Endodermal cell (in vitro differentiated cells): ENCODE data around the gene SPECC1. TPM values are rescaled to one million over a fixed set of nuclear protein-coding genes. Genes with fewer than 3 reads are reported as not detected.

Experiments
- DNase-seq: peaks from one replicate; pipeline ENCODE4 v3.0.0-alpha.2; 2017
- H3K27ac ChIP-seq: 2 replicates; pipeline ENCODE4 v1.5.1; 2013; ENCODE audit warnings: mild to moderate bottlenecking, low read depth, low read length, moderate library complexity
- H3K27me3 ChIP-seq: 2 replicates; pipeline ENCODE4 v1.6.1; 2013; ENCODE audit warnings: mild to moderate bottlenecking, low read length, moderate library complexity; ENCODE audit not compliant: insufficient read depth, control insufficient read depth, poor library complexity, severe bottlenecking
- H3K36me3 ChIP-seq: 2 replicates; pipeline ENCODE4 v1.7.0; 2013; ENCODE audit warnings: mild to moderate bottlenecking, low read length, moderate library complexity; ENCODE audit not compliant: control insufficient read depth, insufficient read depth
- H3K4me1 ChIP-seq: one replicate; pipeline ENCODE4 v1.7.0; 2013; ENCODE audit warnings: low read length; ENCODE audit not compliant: control insufficient read depth, insufficient read depth
- H3K4me3 ChIP-seq: 2 replicates; pipeline ENCODE4 v1.5.1; 2013; ENCODE audit warnings: mild to moderate bottlenecking, low read length, moderate library complexity
- H3K9ac ChIP-seq: 2 replicates; pipeline ENCODE4 v1.6.1; 2013; ENCODE audit warnings: mild to moderate bottlenecking, low read length, moderate library complexity; ENCODE audit not compliant: poor library complexity, severe bottlenecking; ENCODE audit errors: extremely low read depth
- H3K9me3 ChIP-seq: 2 replicates; pipeline ENCODE4 v1.6.1; 2013; ENCODE audit warnings: mild to moderate bottlenecking, low read length, moderate library complexity; ENCODE audit not compliant: control insufficient read depth
- H3K27ac Mint-ChIP-seq: 2 replicates; pipeline ENCODE4 v1.8.0; 2020; ENCODE audit warnings: mixed read lengths
- H3K27me3 Mint-ChIP-seq: 2 replicates; pipeline ENCODE4 v1.8.0; 2021; ENCODE audit warnings: mild to moderate bottlenecking, mixed read lengths; ENCODE audit not compliant: insufficient read depth
- H3K36me3 Mint-ChIP-seq: 2 replicates; pipeline ENCODE4 v1.8.0; 2020; ENCODE audit warnings: low read depth, mixed read lengths
- H3K4me1 Mint-ChIP-seq: 2 replicates; pipeline ENCODE4 v1.8.0; 2020; ENCODE audit warnings: mixed read lengths
- H3K4me3 Mint-ChIP-seq: 2 replicates; pipeline ENCODE4 v1.8.0; 2020; ENCODE audit warnings: mild to moderate bottlenecking, moderate library complexity, mixed read lengths
- H3K9me3 Mint-ChIP-seq: 2 replicates; pipeline ENCODE4 v1.8.0; 2020; ENCODE audit warnings: mild to moderate bottlenecking, mixed read lengths
- CTCF ChIP-seq: fragments of 200-600 bp; sonication (generic); conservative IDR thresholded peaks from 2 replicates; pipeline ENCODE4 v1.5.0; 2021; ENCODE audit warnings: antibody characterized with exemption, mild to moderate bottlenecking
- WGBS, 2 experiments: methylation state at CpG; one replicate each; pipeline versions ENCODE4 v1.1.5 to v1.1.7; 2013; ENCODE audit warnings: missing lambda C conversion rate in 2 of 2, mixed read lengths in 1 of 2; ENCODE audit not compliant: insufficient coverage in 1 of 2, insufficient read length in 1 of 2; 5-methylcytosine and 5-hydroxymethylcytosine counted together
- total RNA-seq, 2 donors: library from RNA; stranded (reverse); fragmentation: NEBNext Ultra II Directional in 1 of 2; extraction: Animal tissue kit (Norgen Biotek cat#: 25700) in 1 of 2; gene quantifications; 2 replicates in 1 of 2; 3 replicates in 1 of 2; pipeline ENCODE4 v1.2.1, GENCODE V29; 2021

Gene SPECC1
- total RNA-seq, 2 donors from 2014 or later = 48.7 to 60.6 TPM

GRCh38 chr17:20273741-20274500, 264.8 kb downstream of the SPECC1 start:
- no peaks in the 10 kb centered on the region for H3K9me3 ChIP-seq
- DNase-seq = peak; percentile 44
- WGBS, 2 experiments = 90 to 91% methylated on average over 4 to 7 of the region's 8 CpGs
- no peak overlapping the region for H3K9ac ChIP-seq
- H3K4me3 ChIP-seq = no peak overlapping the region
- Mint-ChIP-seq H3K9me3 (no peaks in the 10 kb centered on the region), H3K27me3 (no peaks in the 10 kb centered on the region), H3K27ac (no peak overlapping the region), H3K4me1 (peaks cover 9% of the 10 kb centered on the region), H3K4me3 (no peak overlapping the region), H3K36me3 (peaks cover 9% of the 10 kb centered on the region)
- no peak overlapping the region for H3K27ac ChIP-seq
- no peaks in the 10 kb centered on the region for H3K27me3 ChIP-seq
- TF ChIP-seq CTCF = no peak
- no peaks in the 10 kb centered on the region for H3K4me1 ChIP-seq
- H3K36me3 ChIP-seq = peaks cover 5% of the 10 kb centered on the region

GRCh38 chr17:20275653-20276052, 266.5 kb downstream of the SPECC1 start:
- H3K36me3 Mint-ChIP-seq = peaks cover 7% of the 10 kb centered on the region
- Histone ChIP-seq H3K36me3 (peaks cover 5% of the 10 kb centered on the region), H3K4me3 (no peak overlapping the region), H3K9ac (no peak overlapping the region), H3K4me1 (no peaks in the 10 kb centered on the region), H3K9me3 (no peaks in the 10 kb centered on the region), H3K27me3 (no peaks in the 10 kb centered on the region), H3K27ac (no peak overlapping the region)
- H3K9me3 Mint-ChIP-seq = no peaks in the 10 kb centered on the region
- H3K27ac Mint-ChIP-seq = no peak overlapping the region
- no peaks in the 10 kb centered on the region for H3K27me3 Mint-ChIP-seq
- no peak overlapping the region for H3K4me3 Mint-ChIP-seq
- WGBS, 2 experiments = 68% methylated on average over 2 of the region's 2 CpGs; no CpG with 5 or more reads in 1 of the 2 experiments
- H3K4me1 Mint-ChIP-seq = peaks cover 9% of the 10 kb centered on the region
- TF ChIP-seq CTCF = no peak
- no peak for DNase-seq

- H3K27me3 Mint-ChIP-seq = no peaks in the 10 kb centered on the region
- H3K27ac Mint-ChIP-seq = peak overlapping the region; percentile 8
- Histone ChIP-seq H3K9ac (no peak overlapping the region), H3K27ac (no peak overlapping the region), H3K36me3 (peaks cover 5% of the 10 kb centered on the region), H3K9me3 (no peaks in the 10 kb centered on the region), H3K4me3 (no peak overlapping the region), H3K27me3 (no peaks in the 10 kb centered on the region), H3K4me1 (no peaks in the 10 kb centered on the region)
- WGBS, 2 experiments = 94 to 100% methylated on average over 1 to 2 of the region's 2 CpGs
- H3K4me3 Mint-ChIP-seq = no peak overlapping the region
- no peaks in the 10 kb centered on the region for H3K9me3 Mint-ChIP-seq
- no peak for TF ChIP-seq CTCF
- H3K36me3 Mint-ChIP-seq = peaks cover 10% of the 10 kb centered on the region
- H3K4me1 Mint-ChIP-seq = peaks cover 2% of the 10 kb centered on the region
- no peak for DNase-seq
Observed at GRCh38 chr17:20276421-20276820, 267.3 kb downstream of the SPECC1 start.
